ENCODE results near the gene IGSF9B.

The IGSF9B gene

DNA sequence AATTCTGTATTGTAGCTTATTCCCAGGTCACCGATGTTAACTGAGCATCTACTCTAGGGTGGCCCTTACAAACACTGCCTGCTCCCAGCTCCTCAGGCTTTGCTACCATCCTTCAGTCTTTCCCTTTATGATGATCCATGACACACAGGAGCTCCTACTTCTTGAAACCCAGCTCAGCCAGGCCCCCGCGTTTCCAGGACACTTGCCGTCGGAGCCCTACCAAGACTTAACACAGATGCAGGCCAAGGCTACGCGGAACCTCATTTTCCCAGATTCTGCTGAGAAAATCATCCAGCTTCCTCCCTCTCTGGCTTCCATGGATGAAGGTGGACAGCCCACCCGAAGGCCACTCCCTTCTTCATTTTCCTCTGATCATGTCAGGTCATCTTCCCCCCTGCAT, 18.6 kb downstream of the IGSF9B start:
- no peak for DNase-seq (ENCODE audit: low read depth, low spot score)

DNA sequence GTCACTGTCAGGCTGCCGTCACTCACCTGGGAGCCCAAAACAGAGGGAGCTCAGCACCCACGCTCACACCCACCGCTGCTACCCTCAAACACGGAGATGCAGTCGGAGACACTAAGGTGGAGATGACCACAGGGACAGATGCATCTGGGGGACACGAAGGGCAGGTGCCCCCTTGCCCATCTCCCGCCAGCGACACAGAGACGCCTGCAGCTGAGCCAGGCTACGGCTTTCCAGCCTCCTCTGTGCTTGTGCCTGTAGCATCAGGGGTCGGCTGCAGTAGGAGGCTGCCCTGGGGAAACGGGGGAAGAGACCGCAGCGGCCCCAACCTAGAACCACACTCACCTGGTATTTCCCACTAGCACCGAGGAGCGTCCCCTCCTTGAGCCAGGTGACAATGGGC, 19.3 kb downstream of the IGSF9B start:
- no peak for DNase-seq (ENCODE audit: low read depth, low spot score)

GRCh38 chr11:133937015-133937414, 19.8 kb downstream of the IGSF9B start:
- DNase-seq (ENCODE audit: low read depth, low spot score) = no peak

DNA sequence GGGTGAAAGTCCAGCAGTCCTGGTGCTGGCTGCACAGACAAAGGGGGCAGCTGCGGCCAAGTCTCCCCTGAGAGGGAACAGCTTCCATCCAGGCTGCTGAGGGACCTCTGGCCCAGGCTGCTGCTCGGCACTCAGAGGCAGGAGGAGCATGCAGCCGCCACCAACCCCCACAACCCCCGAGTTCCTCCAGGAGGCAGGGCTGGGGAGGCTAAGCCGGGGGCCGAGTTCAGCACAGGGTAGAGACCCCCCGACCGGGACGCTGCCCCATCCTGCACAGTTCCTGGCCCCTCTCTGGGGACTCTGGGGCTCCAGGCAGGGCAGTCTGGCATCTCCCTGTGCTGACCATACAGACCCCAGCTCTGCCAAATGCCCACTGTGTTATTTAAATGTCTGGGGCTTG, 20.2 kb downstream of the IGSF9B start:
- no peak for DNase-seq (ENCODE audit: low read depth, low spot score)

DNA sequence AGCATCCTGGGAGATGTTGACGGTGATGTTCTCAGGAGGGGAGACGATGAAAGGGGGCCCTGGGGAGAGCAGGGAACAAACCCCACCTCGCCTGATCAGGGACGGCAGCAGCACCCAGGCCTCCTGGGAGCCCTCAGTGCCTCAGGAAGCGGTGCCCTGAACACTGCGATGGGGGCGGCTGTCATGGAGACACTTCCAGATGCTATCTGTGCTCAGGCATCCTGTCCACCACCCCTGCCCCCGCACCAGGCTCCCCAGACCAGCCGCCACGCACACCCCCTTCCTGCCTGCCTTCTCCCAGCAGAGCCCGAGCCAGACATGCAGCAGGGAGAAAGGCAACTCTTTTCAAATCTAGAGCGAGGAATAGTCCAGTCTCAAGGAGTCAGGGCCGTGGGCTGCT, 20.6 kb downstream of the IGSF9B start:
- no peak for DNase-seq (ENCODE audit: low read depth, low spot score)

- DNase-seq (ENCODE audit: low read depth, low spot score) = no peak
Observed at GRCh38 chr11:133935551-133935910, 21.2 kb downstream of the IGSF9B start.

- DNase-seq (ENCODE audit: low read depth, low spot score) = no peak
Observed at GRCh38 chr11:133934599-133935550, 21.9 kb downstream of the IGSF9B start.

GRCh38 chr11:133934096-133934495, 22.7 kb downstream of the IGSF9B start:
- no peak for DNase-seq (ENCODE audit: low read depth, low spot score)

GRCh38 chr11:133931449-133932060, 25.2 kb downstream of the IGSF9B start:
- no peak for DNase-seq (ENCODE audit: low read depth, low spot score)

DNA sequence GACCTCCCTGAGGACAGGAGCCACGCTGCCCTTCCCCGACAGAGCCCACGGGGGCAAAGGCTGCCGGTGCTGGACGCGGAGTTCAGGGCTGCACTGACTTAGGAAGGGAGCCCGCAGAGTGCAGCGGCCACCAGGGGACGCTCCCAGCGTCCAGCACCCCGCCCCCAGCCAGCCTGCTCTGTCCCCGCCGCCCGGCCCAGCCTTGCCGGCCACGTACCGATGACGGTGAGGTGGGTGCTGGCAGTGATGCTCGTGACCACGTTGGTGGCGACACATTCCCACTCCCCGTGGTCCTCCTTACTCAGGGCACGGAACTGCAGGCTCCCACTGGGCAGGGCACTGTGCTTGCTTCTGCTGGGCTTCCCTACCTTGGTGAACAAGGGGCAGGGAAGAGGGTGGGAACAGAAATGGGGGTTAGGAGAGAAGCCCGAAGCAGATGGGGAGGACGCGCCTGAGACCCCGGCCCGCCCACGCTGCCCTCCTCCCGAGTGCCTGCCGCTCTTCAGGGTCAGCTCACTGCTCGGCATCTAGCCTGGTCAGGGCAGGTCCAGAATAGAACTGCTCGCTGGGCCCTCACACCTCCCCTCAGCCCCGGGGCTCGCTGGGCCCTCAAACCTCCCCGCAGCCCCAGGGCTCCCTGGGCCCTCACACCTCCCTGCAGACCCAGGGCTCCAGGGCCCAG, 25.9 kb downstream of the IGSF9B start:
- no peak for DNase-seq (ENCODE audit: low read depth, low spot score)

- no peak for DNase-seq (ENCODE audit: low read depth, low spot score)
Observed at GRCh38 chr11:133930053-133930766, 26.6 kb downstream of the IGSF9B start.

DNA sequence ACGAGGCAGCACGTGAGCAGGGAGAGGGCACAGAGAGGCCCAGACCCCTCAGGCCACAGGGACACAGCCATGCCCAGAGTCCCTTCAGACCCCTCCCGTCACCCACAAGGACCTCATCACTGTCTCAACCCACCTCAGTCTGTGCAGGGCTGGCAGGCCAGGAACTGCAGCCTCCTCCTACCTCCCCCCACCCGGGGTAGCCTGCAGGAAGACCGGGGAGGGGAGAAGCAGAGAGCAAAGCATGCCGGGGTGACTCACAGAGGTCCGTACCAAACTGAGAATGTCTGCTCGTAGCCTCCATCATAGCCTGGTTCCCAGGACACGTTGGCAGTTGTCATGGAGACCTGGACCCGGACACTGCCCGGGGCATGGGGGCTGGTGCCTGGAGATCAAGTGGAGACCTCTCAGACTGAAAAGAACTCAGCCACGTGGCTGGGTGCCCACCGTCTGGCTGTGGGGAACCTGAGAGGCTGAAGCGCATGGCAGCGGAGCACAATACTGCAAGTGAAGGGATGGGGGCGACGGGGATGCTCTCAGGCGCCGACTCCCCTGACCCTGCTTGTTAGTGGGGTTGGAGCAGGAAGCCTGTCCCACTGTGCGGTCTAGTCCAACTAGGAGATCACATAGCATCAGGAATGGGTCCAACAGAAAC, 27.2 kb downstream of the IGSF9B start:
- no peak for DNase-seq (ENCODE audit: low read depth, low spot score)

DNA sequence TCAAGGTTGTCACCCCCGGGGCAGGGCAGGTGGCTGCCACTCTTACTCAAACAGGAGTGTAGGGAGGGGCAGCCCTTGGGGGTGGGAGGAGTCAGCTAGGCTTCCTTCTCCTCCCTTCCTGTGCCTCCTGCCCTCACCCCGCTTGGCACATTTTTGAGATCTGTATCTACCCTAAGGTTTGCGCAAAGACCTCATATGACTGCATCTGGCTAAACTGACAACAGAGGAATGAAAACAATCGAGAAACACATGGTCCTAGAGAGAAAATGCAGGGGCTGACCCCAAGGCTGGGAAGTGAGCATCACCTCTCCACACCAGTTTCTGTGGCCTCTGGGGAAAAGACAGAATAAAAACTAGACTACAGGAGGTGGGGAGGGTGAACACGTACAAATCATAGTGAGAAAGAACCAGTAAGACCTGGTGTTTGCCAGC, 28.1 kb downstream of the IGSF9B start:
- no peak for DNase-seq (ENCODE audit: low read depth, low spot score)

GRCh38 chr11:133927690-133928627, 28.8 kb downstream of the IGSF9B start:
- DNase-seq (ENCODE audit: low read depth, low spot score) = no peak

GRCh38 chr11:133926466-133927246, 30.1 kb downstream of the IGSF9B start:
- DNase-seq (ENCODE audit: low read depth, low spot score) = no peak

GRCh38 chr11:133925756-133926155, 31.0 kb downstream of the IGSF9B start:
- DNase-seq (ENCODE audit: low read depth, low spot score) = no peak

- no peak for DNase-seq (ENCODE audit: low read depth, low spot score)
Observed at GRCh38 chr11:133924661-133925060, 32.1 kb downstream of the IGSF9B start.

- DNase-seq (ENCODE audit: low read depth, low spot score) = no peak
Observed at GRCh38 chr11:133922078-133922870, 34.5 kb downstream of the IGSF9B start.

DNA sequence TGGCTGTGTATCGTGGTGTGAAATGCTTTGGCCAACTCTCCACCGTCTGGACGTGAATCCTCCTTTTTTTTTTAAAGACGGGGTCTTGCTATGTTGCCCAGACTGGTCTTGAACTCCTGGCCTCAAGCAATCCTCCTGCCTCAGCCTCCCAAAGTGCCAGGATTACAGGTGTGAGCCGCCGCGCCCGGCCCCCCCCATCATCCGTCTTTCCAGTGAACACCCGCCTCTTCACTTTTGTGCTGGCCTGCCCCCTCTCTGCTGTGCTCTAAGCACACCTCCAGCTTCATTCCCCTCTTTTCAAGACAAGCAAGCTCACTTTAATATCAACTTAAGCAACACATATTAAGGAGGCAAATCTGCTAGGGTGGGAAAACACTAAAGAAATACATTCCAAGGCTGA, 35.3 kb downstream of the IGSF9B start:
- DNase-seq (ENCODE audit: low read depth, low spot score) = no peak
